HUES64 (cell line): ENCODE data around the gene ENOX1.

ENCODE experiments used
- H3K27ac ChIP-seq: 2 replicates; pipeline ENCODE4 v1.7.0; 2013; ENCODE audit warnings: low read depth, low read length, inconsistent platforms
- H3K27me3 ChIP-seq: 2 replicates; pipeline ENCODE4 v1.6.1; 2013; ENCODE audit warnings: mild to moderate bottlenecking, low read length; ENCODE audit not compliant: insufficient read depth
- H3K36me3 ChIP-seq: 2 replicates; pipeline ENCODE4 v1.6.1; 2013; ENCODE audit warnings: mild to moderate bottlenecking, low read length; ENCODE audit not compliant: insufficient read depth
- H3K4me1 ChIP-seq: 2 replicates; pipeline ENCODE4 v1.6.1; 2013; ENCODE audit warnings: mild to moderate bottlenecking, low read length, moderate library complexity; ENCODE audit not compliant: insufficient read depth
- H3K4me3 ChIP-seq: 2 replicates; pipeline ENCODE4 v1.5.1; 2013; ENCODE audit warnings: mild to moderate bottlenecking, low read length, moderate library complexity
- H3K9ac ChIP-seq: 2 replicates; pipeline ENCODE4 v1.6.1; 2013; ENCODE audit warnings: mild to moderate bottlenecking, low read depth, low read length
- H3K9me3 ChIP-seq: 2 replicates; pipeline ENCODE4 v1.6.1; 2013; ENCODE audit warnings: low read depth, low read length; ENCODE audit not compliant: insufficient read depth
- WGBS: fragments of 150-250, 120-280 bp; methylation state at CpG from one replicate; pipeline ENCODE4 v1.1.7; 2013; ENCODE audit warnings: missing lambda C conversion rate; 5-methylcytosine and 5-hydroxymethylcytosine counted together

Gene ENOX1

DNA sequence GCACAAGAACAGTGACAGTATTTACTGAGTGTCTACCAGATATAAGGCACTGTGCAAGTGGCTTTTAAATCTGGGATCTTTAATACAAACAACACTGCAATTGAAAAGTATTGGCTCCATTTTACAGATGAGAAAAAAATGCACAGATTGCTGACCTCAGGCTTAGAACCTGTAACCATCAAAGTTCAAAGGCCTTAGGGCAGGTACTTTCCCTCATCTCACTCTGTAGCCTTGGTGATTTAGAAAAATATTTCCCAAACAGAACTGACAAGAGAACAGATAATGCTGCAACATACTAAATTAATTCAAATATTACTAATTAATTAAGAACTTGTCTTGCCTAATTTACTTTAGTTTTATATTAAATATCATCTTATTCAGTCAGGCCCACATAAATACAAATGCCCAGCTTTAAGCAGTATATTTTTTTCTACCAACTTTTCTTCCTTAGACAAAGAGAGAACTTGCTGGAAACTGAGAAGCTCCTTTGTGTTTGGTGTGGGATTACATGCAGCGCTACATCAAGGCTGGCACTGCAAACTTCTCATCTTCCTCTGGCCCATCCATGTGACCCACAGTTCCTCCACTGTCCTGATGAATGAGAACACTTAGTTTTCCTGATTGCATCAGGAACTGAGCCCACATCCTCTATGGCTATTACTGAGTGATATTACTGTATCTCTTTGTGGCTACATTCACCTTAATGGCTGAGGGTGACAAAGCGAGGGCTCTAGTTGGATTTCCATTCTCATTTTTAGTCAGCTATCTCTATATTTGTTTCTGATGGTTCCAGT, 302.1 kb downstream of the ENOX1 start:
- H3K9ac ChIP-seq = no peak overlapping the region
- H3K27me3 ChIP-seq = no peaks in the 10 kb centered on the region
- no peaks in the 10 kb centered on the region for H3K4me1 ChIP-seq
- WGBS = 97% methylated on average over 2 of the region's 2 CpGs
- no peaks in the 10 kb centered on the region for H3K36me3 ChIP-seq
- H3K9me3 ChIP-seq = no peaks in the 10 kb centered on the region
- H3K4me3 ChIP-seq = no peak overlapping the region
- H3K27ac ChIP-seq = no peak overlapping the region

DNA sequence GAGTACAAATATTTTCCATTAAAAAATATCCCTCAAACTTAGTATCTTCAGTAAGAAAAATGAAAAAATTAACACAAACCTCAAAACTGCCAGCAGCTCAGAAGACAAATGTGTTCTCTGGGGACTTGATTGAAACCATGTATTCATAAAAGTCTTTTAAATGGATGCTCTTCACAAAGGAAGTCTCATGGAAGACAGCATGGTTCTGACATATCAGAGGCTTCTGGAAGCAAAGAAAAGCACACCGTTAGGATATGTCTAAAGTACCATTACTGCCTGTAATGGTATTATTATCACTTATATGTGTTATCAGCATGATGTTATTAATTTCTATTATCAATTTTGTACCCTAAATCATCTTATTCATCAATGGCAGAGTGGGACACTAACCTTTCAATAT, 302.8 kb downstream of the ENOX1 start:
- no peaks in the 10 kb centered on the region for H3K4me1 ChIP-seq
- H3K36me3 ChIP-seq = no peaks in the 10 kb centered on the region
- WGBS = 89% methylated on average over 1 of the region's 1 CpG
- H3K4me3 ChIP-seq = no peak overlapping the region
- H3K27ac ChIP-seq = no peak overlapping the region
- H3K9me3 ChIP-seq = no peaks in the 10 kb centered on the region
- H3K9ac ChIP-seq = no peak overlapping the region
- no peaks in the 10 kb centered on the region for H3K27me3 ChIP-seq

DNA sequence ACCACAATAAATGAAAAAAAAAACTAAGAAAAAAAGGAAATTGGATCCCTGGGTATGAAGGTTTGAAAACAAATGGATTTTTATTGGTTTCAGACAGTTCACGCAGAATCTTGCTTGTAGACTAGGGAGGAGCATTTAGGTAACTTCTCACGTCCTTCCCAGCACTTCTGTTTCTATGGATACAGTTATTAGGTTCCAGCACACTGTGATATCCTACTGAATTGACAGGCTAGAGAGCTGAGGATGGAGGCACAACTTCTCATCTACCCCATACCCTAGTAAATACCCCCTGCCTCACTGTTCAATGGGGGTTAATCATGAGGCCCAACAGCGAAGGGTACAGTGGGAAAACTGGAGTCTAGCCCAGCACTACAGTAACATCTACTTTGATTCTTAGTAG, 304.1 kb downstream of the ENOX1 start:
- H3K9ac ChIP-seq = no peak overlapping the region
- no peak overlapping the region for H3K27ac ChIP-seq
- no peaks in the 10 kb centered on the region for H3K36me3 ChIP-seq
- 91% methylated on average over 2 of the region's 3 CpGs for whole genome bisulfite sequencing
- no peaks in the 10 kb centered on the region for H3K9me3 ChIP-seq
- H3K27me3 ChIP-seq = no peaks in the 10 kb centered on the region
- no peak overlapping the region for H3K4me3 ChIP-seq
- H3K4me1 ChIP-seq = no peaks in the 10 kb centered on the region

DNA sequence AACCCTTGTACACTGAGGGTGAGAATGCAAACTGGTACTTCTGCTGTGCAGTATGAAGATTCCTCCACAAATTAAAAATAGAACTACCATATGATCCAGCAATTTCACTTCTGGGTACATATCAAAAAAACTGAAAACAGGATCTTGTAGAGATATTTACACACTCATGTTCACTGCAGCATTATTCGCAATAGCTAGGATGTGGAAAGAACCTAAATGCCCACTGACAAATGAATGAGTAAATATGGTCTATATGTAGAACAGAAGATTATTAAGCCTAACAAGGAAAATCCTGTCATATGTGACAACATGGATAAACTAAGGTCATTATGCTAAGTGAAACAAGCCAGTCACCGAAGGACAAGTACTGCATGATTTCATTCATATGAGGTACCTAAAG, 304.7 kb downstream of the ENOX1 start:
- 100% methylated on average over 2 of the region's 2 CpGs for WGBS
- Histone ChIP-seq H3K36me3 (no peaks in the 10 kb centered on the region), H3K27ac (no peak overlapping the region), H3K27me3 (no peaks in the 10 kb centered on the region), H3K4me3 (no peak overlapping the region), H3K9ac (no peak overlapping the region), H3K4me1 (no peaks in the 10 kb centered on the region), H3K9me3 (no peaks in the 10 kb centered on the region)

DNA sequence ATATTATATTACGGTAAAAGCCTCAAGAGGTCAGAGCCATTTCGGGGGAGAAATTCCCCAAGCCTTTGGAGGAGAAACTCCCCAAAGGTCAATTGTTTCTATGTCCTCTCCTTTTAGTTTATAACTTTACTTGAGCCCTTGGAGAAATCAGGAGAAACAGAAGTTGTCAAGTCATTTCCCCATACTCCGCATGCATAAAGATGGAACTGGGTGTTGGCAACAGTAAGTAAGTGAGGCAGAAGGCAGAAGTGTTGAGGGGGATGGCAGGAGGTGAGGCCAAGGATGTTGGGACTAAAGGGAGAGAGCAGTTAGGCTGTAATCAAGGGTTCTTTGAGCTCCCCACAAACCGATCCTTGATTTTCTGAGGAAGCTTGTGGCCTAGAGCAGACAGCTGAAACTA, 307.9 kb downstream of the ENOX1 start:
- H3K27me3 ChIP-seq = no peaks in the 10 kb centered on the region
- no peaks in the 10 kb centered on the region for H3K9me3 ChIP-seq
- no peak overlapping the region for H3K9ac ChIP-seq
- H3K4me1 ChIP-seq = no peaks in the 10 kb centered on the region
- no peak overlapping the region for H3K27ac ChIP-seq
- no peaks in the 10 kb centered on the region for H3K36me3 ChIP-seq
- WGBS = 93% methylated on average over 4 of the region's 4 CpGs
- H3K4me3 ChIP-seq = no peak overlapping the region

DNA sequence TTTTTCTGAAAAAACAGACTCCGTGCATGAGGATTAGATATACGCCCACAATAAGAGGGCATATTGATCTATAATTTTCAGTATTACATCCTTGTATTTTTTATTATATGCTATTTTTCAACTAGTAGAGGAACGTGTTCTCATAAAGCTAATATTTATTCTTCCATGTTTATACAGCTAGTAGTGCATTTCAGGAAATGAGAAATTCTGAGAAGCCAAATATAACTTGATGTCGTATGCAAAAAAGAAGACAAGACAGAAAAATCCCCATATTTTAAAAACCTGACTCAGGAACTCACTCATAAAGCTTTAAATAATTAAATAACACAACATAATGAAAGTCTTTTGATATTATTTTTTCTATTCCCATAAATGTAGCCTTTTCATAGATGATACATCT, 308.6 kb downstream of the ENOX1 start:
- Histone ChIP-seq H3K9me3 (no peaks in the 10 kb centered on the region), H3K9ac (no peak overlapping the region), H3K4me1 (no peaks in the 10 kb centered on the region), H3K36me3 (no peaks in the 10 kb centered on the region), H3K27ac (no peak overlapping the region), H3K27me3 (no peaks in the 10 kb centered on the region), H3K4me3 (no peak overlapping the region)
- 100% methylated on average over 1 of the region's 4 CpGs for WGBS

DNA sequence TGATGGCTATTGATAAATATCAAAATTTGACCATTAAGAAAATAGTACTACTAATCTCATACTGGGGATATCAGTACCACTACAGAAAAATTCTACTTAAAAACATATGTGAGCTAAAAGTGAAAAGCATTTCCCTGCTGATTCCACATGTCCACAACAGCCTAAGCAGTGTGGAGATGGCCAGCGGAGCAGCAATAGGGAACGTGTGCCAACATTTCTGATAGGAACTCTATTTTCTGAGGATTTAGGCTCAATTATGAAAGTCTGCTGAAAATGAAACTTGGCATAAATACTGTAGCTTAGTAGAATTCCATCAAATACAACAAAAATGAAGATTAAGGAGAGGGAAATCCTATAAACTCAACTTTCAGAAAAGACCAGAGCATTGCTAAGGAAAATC, 311.6 kb downstream of the ENOX1 start:
- Histone ChIP-seq H3K27me3 (no peaks in the 10 kb centered on the region), H3K27ac (no peak overlapping the region), H3K9ac (no peak overlapping the region), H3K4me1 (no peaks in the 10 kb centered on the region), H3K36me3 (no peaks in the 10 kb centered on the region), H3K9me3 (no peaks in the 10 kb centered on the region), H3K4me3 (no peak overlapping the region)
- 95% methylated on average over 2 of the region's 2 CpGs for WGBS

DNA sequence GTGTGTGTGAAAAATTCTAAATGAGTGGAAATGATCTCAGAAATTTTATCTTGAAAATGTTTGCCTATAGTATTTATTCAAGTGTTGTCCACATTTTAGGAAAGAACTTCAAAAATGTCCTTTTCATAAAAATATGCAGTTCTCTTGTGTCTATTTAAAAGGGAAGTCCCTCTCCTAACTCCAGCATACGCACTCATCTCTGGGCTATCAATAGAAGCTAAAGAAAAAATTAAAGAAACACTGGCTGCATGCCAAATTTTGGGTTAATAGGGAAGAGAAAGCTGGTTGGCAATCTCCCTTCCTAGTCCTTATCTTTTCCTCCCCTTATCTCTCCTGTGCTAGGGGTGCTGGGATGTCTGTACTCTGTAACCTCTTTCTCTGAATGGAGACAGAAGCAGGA, 313.3 kb downstream of the ENOX1 start:
- Histone ChIP-seq H3K9ac (no peak overlapping the region), H3K27ac (no peak overlapping the region), H3K36me3 (no peaks in the 10 kb centered on the region), H3K9me3 (no peaks in the 10 kb centered on the region), H3K4me3 (no peak overlapping the region), H3K4me1 (no peaks in the 10 kb centered on the region), H3K27me3 (no peaks in the 10 kb centered on the region)
- WGBS = 100% methylated on average over 1 of the region's 1 CpG

DNA sequence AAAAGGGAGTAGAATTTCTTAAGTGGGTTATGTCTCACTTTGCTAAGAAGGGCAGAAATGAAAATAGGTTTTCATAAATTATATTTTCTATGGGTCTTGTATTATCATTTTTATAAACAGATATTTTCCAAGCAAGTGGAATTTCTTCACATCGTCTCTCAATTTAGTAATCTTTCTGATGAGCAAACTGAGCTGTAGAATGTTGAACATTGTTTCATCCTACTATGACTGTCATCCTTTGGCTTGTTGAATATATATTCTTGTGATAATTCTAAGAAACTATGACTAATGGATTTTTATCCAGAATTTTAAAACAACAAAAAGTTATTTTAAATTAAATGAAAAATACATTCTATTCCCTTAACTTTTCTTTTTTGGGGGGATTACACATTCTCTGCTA, 313.8 kb downstream of the ENOX1 start:
- H3K4me3 ChIP-seq = no peak overlapping the region
- no CpG with 5 or more reads among the region's 1 CpG for WGBS
- no peaks in the 10 kb centered on the region for H3K4me1 ChIP-seq
- H3K27me3 ChIP-seq = no peaks in the 10 kb centered on the region
- no peak overlapping the region for H3K9ac ChIP-seq
- no peaks in the 10 kb centered on the region for H3K36me3 ChIP-seq
- H3K27ac ChIP-seq = no peak overlapping the region
- no peaks in the 10 kb centered on the region for H3K9me3 ChIP-seq

DNA sequence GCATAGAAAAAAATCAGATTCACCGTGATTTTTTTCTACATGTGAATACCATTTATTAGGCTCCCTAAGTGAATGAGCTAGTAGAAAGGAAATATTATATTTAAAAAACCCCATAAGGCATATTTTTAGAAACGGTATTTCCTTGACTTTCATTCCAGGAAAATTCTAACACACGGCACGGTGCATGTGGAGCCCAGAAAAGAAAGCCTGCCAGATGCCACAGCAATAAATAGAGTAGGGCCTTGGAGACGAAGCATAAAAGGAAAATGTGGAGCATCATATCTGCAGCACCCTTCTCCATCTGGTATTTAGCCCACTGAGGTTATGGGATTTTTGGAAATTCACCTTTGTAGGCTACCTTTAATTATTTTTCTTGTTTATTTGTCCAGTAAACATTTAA, 314.4 kb downstream of the ENOX1 start:
- Histone ChIP-seq H3K27ac (no peak overlapping the region), H3K9ac (no peak overlapping the region), H3K9me3 (no peaks in the 10 kb centered on the region), H3K4me3 (no peak overlapping the region), H3K4me1 (no peaks in the 10 kb centered on the region), H3K27me3 (no peaks in the 10 kb centered on the region), H3K36me3 (no peaks in the 10 kb centered on the region)
- 95% methylated on average over 4 of the region's 5 CpGs for WGBS

DNA sequence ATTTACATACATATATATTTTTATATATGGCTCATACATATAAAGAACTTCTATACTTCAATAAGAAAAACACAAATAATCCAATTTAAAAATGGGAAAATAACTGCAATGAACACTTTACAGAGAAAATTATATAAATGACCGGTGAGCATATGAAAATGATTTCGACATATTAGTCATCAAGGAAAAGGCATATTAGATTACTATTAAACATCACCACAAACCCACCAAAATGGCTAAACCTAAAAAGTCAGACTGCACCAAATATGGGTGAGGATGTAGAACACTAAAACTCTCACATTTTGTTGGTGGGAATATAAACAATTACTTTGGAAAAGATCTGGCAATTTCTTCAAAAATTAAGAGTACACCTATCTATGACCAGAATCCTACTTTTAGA, 316.2 kb downstream of the ENOX1 start:
- no peak overlapping the region for H3K4me3 ChIP-seq
- no CpG with 5 or more reads among the region's 2 CpGs for WGBS
- H3K27ac ChIP-seq = no peak overlapping the region
- H3K27me3 ChIP-seq = no peaks in the 10 kb centered on the region
- H3K9me3 ChIP-seq = no peaks in the 10 kb centered on the region
- no peaks in the 10 kb centered on the region for H3K4me1 ChIP-seq
- H3K36me3 ChIP-seq = no peaks in the 10 kb centered on the region
- H3K9ac ChIP-seq = no peak overlapping the region

DNA sequence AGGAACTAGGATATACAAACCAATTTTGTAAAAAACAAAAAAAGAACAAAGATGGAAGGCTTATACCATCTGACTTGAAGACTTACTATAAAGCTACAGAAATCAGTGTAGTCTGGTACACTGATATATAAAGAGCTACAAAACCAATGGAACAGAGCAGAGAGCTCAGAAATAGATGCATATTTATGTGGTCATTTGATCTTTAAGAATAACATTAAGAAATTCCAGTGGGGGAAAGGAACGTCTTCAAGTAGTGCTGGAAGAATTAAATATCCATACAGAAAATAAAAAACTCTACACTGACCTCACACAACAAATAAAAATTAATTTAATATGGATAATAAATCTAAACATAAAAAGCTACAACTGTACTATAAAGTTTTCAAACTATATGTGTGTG, 317.0 kb downstream of the ENOX1 start:
- no peaks in the 10 kb centered on the region for H3K27me3 ChIP-seq
- no peaks in the 10 kb centered on the region for H3K9me3 ChIP-seq
- no peaks in the 10 kb centered on the region for H3K4me1 ChIP-seq
- no peaks in the 10 kb centered on the region for H3K36me3 ChIP-seq
- WGBS = no CpG with 5 or more reads among the region's 1 CpG
- H3K27ac ChIP-seq = no peak overlapping the region
- H3K4me3 ChIP-seq = no peak overlapping the region
- no peak overlapping the region for H3K9ac ChIP-seq
